Hematopoietic multipotent progenitor cell treated with erythropoietin and hydrocortisone succinate and interleukin-3 and kit ligand, for 15 days (in vitro differentiated cells): ENCODE measurements around the gene NOPCHAP1.

Experiments
- DNase-seq: peaks from one replicate; pipeline ENCODE4 v3.0.0-alpha.2; 2015; ENCODE audit warnings: low spot score

The NOPCHAP1 gene

DNA sequence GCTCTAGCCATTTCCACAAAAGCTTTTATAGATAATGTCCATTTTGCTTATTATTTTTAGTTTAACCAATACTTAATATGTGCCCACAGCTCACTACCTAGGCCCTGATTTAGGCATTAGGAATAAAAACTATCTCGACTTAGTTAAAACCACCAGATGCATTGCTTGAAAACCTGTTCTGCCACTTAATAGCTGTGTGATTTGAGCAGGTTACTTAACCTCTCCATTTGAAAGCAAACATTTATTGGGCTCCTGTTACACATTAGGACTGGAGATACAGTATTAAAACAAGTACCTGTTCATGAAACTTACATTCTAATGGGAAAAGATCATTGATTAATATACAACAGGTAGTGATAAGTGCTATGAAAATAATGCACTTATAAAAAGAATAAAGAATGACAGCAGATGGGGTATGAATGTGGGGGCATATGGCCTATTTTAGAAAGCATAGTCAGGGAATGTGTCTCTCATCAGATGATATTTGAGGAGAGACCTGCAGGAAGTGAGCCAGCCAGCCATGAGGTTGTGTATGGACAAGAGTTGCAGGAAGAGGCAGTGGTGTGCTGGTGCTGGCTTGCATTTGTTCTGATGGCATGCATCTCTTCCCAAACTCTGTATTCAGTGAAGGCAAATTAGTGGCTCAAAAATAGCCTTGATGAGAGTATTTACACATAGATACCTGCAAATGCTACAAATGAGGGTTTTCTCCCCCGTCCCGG, 34.3 kb downstream of the NOPCHAP1 start:
- DNase-seq = no peak

DNA sequence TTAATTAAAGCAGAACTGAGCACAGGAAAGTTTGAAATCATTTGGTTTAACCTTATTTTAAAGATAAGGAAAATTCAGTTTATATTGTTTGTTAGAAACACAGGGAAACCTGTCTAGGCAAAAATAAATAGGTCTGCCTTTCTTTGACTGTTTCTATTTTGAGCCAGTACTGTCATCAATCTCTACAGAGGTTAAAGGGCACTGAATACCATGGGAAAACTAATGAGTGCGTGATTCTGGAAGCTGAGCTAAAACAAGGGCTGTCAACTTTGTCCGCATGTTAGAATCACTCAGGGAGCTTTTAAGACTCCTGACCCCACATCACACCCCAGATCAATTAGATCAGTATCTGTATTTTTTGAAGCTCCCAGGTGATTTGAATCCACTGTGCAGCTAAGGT, 38.8 kb downstream of the NOPCHAP1 start:
- DNase-seq = no peak

DNA sequence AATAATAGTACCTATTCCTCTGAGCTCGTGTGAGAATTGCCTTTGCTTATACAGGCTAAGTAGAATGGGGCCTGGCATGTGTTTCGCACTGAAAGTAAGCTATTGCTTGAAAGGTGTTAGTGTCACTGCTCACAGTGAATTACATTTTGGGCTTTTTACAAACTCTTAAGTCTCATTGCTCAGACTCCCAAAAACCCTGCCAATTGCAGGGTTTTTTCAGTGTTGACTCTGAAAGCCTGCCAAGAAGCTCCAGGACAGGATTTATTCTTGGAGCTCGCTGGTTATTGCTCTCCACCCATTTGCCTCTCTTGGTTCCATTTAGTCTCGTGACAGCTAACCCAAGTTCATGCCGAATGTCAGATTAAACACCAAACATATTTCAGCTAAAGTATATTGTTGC, 39.8 kb downstream of the NOPCHAP1 start:
- DNase-seq = no peak

DNA sequence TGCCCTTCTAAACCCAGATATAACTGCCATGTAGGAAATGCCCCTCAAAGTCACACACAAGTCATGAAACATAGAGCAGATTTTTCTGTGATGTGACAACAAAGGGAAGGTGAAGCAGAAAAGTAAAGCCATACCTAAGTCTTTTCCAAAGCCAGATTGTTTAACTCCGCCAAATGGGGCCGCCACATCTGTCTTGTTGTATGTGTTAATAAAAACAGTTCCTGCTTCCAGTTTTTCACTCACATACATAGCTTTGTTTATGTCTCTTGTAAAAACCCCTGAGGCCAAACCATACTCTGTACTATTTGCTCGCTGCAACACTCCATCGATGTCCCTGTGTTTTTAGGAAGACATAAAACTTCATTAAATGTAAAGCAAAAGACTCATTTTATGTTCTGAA, 40.3 kb downstream of the NOPCHAP1 start:
- no peak for DNase-seq

DNA sequence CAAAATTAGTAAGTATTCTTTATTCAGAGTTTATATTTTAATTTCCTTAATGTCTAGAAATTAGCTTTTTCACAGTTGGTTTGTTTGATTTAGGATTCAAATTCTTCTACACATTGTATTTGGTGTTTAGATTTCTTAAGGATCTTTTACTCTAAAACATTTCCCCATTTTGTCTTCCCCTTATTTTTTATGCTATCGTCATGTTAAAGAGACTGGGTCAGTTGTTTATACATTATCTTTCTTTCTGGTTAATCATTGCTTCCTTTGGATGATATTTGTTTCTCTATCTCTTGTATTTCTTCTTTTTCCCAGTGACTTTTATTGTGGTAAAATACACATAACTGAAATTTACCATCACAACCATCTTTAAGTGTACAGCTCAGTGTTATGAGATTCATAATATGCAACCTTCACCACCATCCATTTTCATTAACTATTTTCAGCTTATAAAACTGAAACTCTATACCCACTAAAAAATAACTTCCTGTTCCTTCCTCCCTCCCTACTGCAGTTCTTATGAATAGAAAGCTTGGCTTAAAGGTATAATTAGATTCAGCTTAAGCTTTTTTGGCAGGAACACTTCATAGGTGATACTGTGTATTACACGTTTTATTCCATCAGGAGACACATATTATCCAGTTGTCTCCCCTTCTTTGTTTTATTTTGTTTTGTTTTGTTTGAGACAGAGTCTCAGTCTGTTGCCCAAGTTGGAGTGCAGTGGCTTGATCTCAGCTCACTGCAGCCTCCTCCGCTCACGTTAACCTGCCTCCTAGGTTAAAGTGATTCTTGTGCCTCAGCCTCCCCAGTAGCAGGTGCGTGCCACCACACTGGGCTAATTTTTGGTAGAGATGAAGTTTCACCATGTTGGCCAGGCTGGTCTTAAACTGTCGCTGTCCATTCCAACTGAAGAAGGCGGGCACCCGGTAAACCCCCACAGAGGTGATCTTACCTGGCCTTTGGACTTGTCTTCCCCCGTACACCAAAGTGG, 45.0 kb downstream of the NOPCHAP1 start:
- DNase-seq = no peak

DNA sequence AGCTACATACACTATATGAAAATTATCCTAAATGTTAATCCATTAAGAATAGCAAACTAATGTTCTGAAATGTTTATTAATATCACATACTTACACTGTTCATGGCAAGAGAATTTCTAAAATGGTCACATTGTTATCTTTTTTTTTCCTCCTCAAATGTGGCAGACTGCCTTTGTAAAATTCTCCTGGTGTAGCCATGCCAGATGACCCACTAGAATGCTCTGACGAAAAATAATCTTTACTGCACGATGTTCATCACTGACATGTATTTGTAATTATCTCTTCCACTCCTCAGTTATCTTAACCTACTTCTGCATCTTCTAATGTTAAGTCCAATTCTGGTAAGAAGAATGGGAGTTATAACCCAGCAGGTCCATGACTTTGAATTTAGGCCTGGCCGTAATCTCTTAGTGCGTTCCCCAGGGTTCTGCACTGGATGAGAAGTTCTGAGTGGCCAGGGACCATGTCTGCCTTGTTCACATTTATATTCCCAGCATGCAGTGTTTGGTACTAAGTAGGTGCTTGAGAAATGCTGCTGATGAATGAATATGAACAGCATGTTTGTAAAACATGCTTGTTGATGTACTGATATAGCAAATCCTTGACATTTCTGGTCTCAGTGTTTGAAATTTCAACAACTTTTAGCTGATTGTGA, 46.7 kb downstream of the NOPCHAP1 start:
- no peak for DNase-seq

DNA sequence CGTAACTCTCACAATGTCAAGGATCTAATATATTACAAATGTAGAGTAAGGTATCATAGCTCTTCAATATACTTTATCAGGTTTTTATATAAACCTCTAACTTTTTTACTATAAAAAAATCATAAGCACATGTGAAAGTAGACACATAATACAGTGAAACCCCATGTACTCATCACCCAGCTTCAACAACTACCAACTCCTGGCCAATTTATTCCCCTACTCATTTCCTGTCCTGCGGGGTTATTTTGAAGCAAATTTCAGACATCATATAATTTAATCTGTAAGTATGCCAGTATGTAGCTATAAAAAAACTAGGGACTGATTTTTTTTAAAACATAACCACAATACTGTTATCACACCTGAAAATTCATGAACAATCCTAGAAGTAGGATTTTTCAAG, 47.7 kb downstream of the NOPCHAP1 start:
- no peak for DNase-seq
